ENCODE results near the gene CPM.

Gene CPM

DNA sequence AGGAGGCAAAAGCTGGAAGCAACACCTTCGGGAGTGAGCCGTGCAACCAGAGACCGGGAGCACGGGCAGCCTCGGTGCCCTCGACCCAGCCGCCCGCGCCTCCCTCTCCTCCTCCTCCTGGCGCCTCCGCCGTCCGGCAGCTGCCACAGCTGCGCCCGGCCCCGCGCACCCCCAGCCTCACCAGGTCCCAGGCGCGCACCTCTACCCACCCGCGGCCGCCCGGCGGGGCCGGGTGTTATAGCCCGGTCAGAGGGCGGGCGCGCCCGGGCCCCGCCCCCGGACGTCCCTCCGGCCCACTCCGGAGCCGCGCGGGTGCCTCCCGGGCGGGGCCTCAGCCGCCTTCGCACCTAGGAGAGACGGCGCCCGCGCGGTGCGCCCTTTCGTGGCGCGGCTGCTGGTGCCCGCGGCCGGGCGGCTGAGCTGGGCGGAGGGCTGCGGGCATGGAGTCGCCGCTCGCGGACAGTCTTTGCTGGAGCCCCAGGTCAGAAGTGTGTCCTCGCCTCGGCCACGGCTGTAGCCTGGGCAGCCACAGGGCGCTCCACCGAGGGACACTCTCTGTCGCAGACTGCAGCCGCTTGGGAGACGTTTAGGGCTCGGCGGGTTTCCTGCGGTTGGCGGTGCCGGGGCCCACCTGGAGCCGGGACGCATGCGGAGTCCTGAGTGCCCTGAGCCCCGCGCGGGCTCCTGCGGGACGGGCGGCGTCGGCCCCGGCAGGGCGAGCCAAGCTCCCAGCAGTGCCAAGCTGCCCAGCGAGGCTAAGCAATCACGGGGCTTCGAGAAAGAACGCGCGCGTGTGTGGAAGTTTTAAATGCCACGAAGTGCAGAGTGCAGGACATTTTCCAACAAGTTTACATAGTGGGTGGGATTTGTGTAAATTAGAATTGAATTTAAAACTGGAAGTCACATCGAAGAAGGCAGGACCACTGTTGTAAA, at the start of gene CPM:
Gene CPM, minus strand, starts transcription at position 211 of the 933 bp plus-strand sequence. CDS start 334 bp downstream, outside the sequence.
- DNase-seq (ENCODE audit: low read depth) = peak; percentile 61

DNA sequence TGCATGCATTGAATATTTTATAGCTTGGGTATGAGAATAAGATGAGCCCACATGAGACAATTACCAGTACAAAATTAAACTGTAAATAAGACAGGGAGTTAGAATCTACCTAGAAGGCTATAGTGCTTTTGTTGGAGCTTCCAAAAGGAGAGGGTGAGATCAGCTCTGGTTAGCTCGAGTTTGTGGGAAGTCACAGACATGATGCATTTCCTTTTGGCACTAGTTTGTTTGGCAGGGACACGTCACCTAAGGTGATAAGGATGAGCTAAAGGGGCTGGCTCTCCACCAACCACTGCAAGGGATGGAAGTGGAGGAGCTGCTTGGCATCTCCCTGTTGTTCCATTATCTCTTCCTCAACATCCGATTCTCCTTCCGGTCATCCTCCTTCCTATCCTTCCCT, 48.5 kb upstream of the CPM start:
- no peak for DNase-seq (ENCODE audit: low read depth)

DNA sequence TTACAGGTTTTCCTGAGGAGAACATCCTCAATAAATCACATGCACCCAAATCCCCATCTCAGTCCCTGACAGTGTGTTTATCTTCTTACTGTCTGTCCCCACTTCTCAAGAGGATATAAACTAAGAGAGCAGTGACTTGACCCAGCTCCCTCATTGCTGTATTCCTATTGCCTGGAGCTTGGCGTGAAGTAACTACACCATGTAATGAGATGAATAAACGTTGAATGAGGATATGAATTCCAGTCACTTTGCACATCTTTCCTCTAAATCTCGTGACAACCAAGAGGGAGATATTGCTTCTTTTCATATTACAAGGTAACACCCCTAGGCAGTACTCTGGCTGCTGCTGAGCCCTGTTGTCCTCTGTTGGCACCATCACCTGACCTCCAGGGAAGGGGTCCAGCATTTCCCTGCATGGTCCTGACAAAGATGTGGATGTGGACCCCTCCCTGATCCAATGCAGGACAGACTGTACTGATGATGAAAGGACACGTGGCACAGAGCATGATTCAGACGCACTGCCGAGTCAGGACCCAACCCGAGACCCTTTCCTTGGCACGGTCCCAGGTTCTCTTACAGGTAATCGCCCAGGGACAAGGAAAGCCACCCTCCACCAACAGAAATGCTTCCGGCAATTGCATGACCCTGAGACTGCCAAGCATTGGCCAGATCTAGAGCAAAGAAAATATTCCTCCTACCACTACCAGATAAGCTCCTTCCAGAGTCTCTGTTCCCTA, 47.7 kb upstream of the CPM start:
- DNase-seq (ENCODE audit: low read depth) = no peak

DNA sequence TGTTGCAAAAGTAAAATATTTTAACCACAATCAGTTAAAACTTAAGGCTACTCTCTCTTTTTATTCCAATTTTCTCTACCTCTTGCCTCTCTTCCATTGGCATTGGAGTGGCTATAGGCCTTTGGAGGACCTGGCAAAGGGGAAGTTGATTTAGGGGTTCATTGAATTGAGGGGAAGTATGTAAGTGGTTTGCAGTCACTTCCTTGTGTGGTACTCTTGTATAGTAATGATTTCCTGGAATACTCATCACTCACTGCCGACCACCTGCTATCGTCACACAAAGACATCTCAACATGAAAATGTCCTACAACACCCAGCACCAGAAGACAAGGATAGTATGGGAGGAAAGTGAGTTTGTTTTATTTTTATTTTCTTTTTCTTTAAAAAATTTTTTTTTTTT, 45.7 kb upstream of the CPM start:
- no peak for DNase-seq (ENCODE audit: low read depth)

DNA sequence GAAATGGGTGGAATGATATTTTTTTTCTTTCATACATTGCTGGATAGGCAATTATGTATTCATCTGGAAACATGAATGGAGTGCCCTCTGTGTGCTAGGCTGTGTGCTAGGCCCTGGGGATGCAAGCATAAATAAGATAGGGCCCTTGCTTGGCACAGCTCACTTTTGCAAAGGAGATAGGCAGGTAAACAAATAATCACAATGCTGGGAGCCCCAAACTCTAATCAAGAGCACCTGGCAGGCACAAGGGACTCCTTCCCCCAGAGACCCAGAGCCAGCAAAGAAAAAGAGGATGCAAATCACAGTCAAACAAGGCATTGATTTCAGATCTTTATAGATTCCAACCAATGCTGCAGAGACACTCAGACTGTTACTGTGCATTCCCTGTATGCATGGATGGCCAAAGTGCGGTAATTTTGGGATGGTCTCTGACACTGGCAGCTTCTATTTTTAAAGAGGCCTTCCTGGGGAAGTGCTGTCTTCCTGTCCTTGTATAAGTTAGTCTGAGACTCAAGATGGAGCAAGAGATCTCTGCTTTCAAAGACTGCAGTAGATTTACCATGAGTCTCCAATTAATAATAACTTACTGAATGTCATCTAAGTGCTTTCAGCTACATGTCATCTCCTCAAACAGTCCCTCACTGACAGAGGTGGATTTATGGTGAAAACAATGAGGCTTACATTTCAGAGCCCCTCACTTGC, 45.1 kb upstream of the CPM start:
- DNase-seq (ENCODE audit: low read depth) = no peak

DNA sequence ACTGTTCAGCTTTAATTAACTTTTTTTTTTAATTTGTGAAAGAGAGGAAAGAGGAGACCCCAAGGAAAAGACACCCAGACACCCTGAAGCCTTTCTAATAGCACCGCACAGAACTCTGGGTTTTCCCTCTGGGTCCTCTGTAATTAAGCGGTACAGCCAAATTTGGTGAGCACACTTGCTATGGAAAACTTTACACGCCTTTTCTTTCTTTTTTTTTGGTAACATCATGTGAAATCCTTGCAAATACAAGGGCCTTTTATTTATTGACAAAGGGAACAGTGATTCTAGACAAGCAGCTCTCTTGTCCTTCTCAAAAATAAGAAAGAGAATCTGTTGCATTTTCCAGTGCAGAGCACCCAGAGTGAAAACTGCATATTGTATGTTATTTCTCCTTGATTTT, 44.4 kb upstream of the CPM start:
- no peak for DNase-seq (ENCODE audit: low read depth)

DNA sequence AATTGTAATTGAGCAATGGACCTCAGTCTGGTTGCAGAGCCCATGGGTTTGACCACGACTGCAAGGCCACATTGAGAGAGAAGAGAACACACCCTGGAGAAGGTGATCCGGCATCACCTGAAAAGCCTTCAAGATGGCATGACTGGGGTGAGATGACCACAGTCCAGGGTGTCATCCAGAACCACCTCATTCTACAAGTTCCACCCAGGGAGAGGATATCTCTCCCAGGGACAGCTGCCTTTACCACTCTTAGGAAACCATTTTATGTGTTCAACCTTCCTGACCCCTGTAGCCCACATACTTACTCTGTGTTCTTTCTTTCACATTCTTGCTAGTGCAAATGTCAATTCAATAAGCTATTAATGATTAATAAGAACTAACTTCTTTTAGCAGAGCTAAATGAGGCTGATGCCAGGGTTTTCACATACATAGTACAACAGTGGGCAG, 43.4 kb upstream of the CPM start:
- DNase-seq (ENCODE audit: low read depth) = no peak

DNA sequence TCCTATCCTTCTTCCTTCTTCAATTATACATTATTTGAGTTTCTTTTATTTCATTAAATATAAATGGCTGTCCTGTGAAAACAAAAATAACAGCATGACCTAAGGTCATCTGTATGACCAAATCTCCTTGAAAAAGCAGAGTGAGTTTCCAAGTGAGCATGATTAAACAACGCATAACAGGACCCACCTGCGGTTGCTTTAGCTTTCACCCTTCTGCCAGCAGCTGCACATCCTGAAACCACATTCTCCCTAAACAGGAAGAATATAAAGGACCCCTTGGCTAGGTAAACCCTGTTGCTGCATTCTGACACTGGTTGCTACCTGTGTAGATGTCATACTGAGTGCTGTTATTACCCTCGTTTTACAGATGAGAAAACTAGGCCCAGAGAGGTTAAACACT, 42.8 kb upstream of the CPM start:
- DNase-seq (ENCODE audit: low read depth) = no peak

DNA sequence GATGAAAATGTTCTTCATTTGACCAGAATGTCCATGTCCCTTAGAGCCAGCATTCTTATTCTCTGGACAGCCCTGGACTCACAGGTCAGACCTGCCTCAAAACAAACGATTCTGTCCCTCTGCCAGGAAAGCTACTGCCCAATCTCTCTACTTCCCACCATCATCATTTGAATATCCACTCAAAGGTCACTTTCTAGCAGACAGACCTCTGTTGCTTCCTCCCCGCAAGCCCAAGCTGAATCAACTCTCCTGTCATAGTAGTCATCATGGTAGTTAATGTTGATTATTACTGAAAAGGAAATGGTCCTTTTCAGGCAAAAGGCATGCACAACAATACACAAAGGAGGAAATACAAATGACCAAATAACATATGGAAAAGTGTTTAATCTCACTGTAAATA, 39.6 kb upstream of the CPM start:
- DNase-seq (ENCODE audit: low read depth) = no peak

DNA sequence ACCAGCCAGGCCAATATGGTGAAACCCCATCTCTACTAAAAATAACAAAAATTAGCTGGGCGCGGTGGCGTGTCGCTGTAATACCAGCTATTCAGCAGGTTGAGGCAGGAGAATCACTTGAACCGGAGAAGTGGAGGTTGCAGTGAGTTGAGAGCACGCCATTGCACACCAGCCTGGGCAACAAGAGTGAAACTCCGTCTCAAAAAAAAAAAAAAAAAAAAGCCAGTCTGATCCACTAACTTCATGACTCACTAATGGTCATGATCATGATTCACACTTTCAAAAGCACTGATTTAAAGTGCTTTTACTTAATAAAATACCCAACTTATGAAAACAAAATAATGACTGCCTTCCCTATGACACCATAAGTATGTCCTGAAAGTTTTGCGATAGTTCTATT, 38.4 kb upstream of the CPM start:
- no peak for DNase-seq (ENCODE audit: low read depth)

DNA sequence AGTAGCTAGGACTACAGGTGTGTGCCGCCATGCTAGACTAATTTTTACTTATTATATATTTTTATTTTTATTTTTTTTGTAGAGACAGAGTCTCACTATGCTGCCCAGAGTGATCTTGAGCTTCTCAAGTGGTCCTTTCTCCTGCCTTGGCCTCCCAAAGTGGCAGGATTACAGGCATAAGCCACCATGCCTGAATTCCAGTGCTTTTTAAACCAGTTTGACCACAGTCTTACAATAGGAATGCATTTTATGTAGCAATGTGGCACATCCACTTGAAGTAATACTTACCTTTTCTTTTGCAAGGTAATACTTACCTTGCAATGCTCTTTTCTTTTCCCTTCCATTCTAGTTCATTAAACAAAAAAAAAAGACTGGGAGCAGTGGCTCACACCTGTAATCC, 38.0 kb upstream of the CPM start:
- DNase-seq (ENCODE audit: low read depth) = no peak

DNA sequence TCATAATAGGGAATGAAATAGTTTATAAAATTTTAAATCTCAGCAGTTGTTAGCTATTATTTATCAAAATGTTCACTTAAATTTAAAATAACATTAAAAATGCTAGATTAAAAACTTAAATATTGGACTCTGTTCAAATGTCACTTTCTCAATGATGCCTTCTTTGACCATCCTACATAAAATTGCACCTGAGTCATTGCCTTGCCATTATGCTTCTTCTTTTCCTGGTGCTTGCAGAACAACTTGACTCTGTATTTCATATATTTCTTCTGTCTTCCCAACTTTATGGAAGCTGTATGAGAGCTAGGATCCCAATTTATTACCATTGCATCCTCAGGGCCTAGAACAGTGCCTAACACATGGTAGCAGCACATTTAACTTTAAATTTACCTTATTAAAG, 37.3 kb upstream of the CPM start:
- no peak for DNase-seq (ENCODE audit: low read depth)

DNA sequence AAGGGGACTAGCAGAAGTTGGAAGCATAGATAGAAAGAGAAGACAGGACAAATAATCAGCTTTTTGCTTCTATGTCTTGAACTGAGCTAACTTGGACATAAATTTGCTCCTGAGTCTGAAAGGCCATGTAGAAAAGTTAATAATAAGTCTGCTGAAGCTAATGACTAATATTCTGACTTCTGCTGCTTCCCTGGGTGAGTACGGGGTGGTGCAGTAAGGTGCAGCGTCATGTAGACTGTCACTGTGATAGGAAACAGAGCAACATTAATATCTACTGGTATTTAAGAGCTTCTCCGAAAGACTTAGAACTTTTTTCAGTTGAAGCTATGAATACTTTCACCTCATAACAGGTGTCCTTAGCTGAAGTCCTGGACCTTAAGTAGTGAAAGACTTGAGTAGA, 34.1 kb upstream of the CPM start:
- DNase-seq (ENCODE audit: low read depth) = no peak

DNA sequence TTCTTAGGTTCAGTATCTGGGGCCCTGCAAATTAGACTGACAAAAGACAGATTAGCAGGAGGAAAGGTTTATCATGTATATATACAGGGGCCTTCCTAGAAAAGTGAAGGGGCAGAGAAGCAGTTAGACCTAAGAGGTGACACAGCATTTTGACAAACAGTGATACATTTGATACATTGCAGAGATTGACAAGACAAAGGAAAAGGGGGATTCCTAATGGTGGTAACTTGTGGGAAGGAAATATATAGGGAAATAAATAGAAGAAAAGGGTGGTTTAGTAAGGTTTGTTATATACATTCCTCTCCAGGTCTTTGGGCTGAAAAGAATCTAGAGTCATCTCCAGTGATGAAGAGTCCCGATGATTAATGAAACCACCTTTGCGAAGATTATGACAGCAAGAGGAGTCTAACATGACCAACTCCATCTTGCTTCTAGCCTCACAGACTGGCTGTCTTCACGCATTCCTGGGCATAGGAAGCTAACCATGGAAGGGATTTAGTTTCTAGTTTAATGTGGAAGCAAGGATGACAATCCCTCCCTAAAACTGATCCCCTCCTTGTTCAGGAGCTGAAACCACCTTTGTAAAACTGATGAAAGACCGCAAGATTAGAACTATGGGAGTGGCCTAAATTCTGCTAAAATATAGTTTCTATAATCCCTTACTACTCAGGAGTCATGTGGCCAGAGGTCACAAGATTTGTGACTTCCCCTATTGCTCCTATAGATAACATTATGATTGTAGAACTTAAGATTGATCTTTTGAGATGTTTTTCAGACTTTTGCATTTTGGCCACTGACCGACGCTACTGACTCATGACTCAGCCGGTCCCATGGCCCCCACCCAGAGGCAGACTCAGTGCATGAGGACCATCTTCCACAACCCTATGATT, 31.1 kb upstream of the CPM start:
- no peak for DNase-seq (ENCODE audit: low read depth)

DNA sequence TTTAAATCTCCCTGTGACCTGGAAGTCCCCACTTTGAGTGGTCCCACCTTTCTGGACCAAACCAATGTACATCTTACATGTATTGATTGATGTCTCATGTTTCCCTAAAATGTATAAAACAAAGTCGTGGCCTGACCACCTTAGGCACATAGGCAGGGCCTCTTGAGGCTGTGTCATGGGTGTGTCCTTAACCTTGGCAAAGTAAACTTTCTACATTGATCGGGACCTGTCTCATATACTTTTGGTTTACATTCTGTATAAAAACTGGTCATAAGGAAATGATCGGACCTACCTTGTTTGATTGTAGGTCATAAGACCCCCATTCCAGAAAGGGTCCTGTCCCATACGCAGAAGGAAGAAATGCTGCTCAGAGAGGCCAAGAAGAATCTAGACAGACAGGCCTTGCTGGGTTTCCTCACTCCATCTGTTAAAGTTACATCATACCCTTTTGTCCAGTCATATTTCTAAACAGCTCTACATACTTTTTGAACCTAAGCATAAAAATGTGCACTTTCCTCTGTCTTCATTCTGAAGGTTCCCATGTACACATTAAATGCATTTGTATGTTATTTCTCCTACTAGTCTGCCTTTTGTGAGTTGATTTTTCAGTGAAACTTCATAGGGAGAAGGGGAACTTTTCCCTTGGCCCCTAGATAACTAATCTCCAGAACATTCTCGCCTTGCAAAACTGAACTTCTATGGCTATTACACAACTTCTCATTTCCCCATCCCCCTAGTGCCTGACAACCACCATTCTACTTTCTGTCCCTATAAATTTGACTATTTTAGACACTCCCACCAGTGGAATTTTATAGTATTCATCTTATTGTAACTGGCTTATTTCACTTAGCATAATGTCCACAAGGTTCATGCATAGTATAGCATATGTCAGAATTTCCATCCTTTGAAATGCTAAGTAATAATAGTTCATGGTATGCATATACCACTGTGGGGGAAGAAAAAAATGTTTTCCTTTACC, 30.2 kb upstream of the CPM start:
- DNase-seq (ENCODE audit: low read depth) = no peak

DNA sequence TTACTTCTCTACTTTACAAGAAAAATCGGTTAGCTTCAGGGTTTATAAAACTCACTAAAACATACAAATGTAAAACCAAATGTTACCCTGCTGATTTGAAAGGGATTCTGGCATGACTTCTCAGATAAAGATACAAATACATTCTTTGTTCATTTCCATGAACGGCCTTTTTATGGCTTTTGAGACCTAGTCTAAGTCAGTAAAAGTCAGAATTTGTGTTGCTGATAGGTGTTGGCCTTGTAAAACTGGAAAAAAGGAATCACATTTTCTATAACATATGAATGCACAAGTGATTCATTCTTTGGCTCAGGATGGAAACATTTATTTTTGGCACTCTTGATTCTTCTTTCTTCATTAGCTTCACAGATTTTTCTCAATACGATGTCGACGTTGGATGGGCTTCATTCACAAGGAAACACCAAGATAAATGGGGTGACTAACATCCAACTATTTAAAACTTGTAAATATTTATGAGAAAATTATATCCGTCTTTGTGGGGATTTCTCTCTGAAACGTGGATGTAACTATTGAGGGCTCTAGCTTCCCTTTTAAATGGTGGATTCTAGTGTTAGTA, 27.0 kb upstream of the CPM start:
- DNase-seq (ENCODE audit: low read depth) = no peak

DNA sequence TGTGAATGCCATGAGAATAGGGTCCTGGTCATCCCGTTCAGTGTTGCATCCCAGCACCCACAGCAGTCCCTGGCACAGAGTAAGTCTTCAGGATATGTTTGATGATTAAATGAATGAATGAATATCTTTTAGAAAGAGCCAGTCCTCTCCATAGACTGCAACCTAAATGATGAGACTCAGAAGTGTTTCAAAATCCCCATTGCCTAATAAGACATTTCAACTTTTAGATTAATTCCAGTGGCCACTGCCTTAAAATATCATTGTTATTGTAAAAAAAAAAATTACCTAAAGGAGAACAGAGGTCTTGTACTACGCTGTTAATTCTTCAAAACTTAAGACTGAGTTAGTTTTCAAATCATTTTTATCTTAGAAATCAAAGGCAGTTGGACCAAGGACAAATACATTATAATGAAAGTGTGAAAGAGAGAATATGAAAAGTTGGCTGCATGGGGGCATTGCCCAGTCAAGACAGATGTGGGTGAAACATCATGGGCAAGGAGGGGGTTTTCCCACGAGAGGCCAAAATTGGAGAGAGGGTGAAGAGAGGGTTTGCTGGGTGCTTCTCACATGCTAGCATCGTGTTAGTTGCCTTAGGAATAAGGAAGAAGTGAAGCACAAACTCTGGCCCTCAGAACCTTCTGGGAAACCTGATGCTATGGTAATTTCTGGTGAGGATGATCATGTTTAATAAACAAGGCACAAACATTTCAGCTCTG, 26.3 kb upstream of the CPM start:
- DNase-seq (ENCODE audit: low read depth) = no peak

DNA sequence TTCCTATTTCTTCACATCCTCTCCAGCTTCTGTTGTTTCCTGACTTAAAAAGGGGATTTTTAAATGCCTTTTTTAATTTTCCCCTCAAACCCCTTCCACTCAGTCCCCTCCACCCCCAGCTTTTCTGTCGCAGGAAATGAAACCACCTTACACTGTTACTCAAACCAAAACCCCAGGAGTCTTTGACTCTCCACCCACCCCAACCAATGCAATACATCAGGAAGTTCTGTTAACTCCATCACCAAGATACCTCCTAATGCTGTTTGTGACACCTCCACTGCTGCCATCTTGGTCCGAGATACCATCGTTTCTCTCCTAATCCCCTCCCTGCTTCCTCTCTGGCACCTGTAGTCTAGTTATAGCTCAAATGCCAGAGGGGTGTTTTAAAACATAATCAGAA, 25.4 kb upstream of the CPM start:
- no peak for DNase-seq (ENCODE audit: low read depth)

DNA sequence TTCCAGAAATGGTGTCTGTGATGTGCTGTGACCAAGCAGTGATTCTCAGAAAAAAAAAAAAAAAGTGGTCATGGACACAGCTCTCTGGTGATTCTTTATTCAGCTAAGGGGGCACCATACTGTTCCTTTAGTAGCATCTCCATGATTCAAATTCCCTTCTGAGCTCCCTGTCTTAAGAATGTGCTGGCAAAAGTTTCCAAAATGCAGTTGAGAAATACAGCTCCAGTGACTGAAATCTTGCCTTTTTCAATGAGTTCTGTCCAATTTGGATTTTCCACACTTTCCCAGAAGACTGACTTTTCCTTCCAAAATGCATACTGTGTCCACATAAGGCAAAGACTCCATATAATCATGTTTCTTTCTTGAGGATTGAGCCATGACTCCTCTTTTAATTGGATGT, 24.3 kb upstream of the CPM start:
- no peak for DNase-seq (ENCODE audit: low read depth)
